Karpas-422 (cell line): Measurements from ENCODE around the gene SORCS2. TPM values are rescaled to one million over a fixed set of nuclear protein-coding genes. Genes with fewer than 3 reads are reported as not detected.

ENCODE experiments used
- DNase-seq: peaks from one replicate; pipeline ENCODE4 v3.0.0-alpha.2; 2015
- H2AFZ ChIP-seq: fragments of 200-600 bp; sonication (generic); 2 replicates; pipeline ENCODE4 v1.6.1; 2014; ENCODE audit warnings: antibody characterized with exemption, low read length, mixed read lengths
- H3K27ac ChIP-seq: fragments of 200-600 bp; sonication (generic); 2 replicates; pipeline ENCODE4 v1.5.1; 2014; ENCODE audit warnings: mild to moderate bottlenecking, low read length, moderate library complexity
- H3K27me3 ChIP-seq: fragments of 200-600 bp; sonication (generic); 2 replicates; pipeline ENCODE4 v1.6.1; 2014; ENCODE audit warnings: low read length, mixed read lengths
- H3K36me3 ChIP-seq: fragments of 200-600 bp; sonication (generic); 2 replicates; pipeline ENCODE4 v1.6.1; 2014; ENCODE audit warnings: low read length, mixed read lengths; ENCODE audit not compliant: insufficient read depth
- H3K4me1 ChIP-seq: fragments of 200-600 bp; sonication (generic); 2 replicates; pipeline ENCODE4 v1.6.1; 2014; ENCODE audit warnings: mild to moderate bottlenecking, low read length, mixed read lengths
- H3K4me2 ChIP-seq: fragments of 200-600 bp; sonication (generic); 2 replicates; pipeline ENCODE4 v1.6.1; 2014; ENCODE audit warnings: low read length, low read depth, mild to moderate bottlenecking; ENCODE audit not compliant: poor library complexity, severe bottlenecking
- H3K4me3 ChIP-seq: fragments of 200-600 bp; sonication (generic); 2 replicates; pipeline ENCODE4 v1.5.1; 2014; ENCODE audit warnings: mild to moderate bottlenecking, antibody characterized with exemption, low read length, mixed read lengths
- H3K79me2 ChIP-seq: fragments of 200-600 bp; sonication (generic); 2 replicates; pipeline ENCODE4 v1.6.1; 2014; ENCODE audit warnings: mild to moderate bottlenecking, low read length, mixed read lengths
- H3K9ac ChIP-seq: fragments of 200-600 bp; sonication (generic); 2 replicates; pipeline ENCODE4 v1.6.0; 2014; ENCODE audit warnings: low read length
- H3K9me2 ChIP-seq: fragments of 200-600 bp; sonication (generic), shearing (Covaris generic); replicated peaks from 2 replicates; pipeline ENCODE4 v1.6.0; 2014; ENCODE audit warnings: mild to moderate bottlenecking, low read length, moderate library complexity; ENCODE audit not compliant: insufficient read depth
- H3K9me3 ChIP-seq: fragments of 300-700, 200-600 bp; sonication (generic); 2 replicates; pipeline ENCODE4 v1.6.1; 2014; ENCODE audit warnings: low read length, mixed read lengths
- H4K20me1 ChIP-seq: fragments of 200-600 bp; sonication (generic); 2 replicates; pipeline ENCODE4 v1.6.1; 2014; ENCODE audit warnings: mild to moderate bottlenecking, antibody characterized with exemption, low read length, low read depth; ENCODE audit not compliant: insufficient read depth
- total RNA-seq: library from RNA; depleted of rRNA; stranded (reverse); fragments of >200 nt; shearing (Covaris generic); gene quantifications from 2 replicates; pipeline ENCODE4 v1.2.3, GENCODE V29; 2014; ENCODE audit warnings: low replicate concordance

Gene SORCS2
- total RNA-seq, 1 experiment from 2014 or later: not detected

DNA sequence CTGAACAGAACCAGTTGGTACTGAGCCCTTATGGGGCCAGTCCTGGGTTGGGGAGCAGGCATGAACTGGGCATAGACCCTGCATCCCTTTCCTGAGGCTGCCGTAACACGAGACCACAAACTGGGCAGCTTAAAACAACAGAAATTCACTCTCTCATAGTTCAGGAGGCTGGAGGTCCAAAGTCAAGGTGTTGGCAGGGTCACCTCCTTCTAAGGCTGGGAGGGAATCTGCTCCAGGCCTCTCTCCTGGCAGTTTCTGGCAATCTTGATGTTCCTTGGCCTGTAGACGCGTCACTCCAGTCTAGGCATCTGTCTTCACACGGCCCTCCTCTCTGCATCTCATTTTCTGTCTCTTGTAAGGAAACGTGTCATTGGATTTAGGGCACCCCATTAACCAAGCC is 19.8 kb upstream of the SORCS2 start:
- peaks cover 82% of the 10 kb centered on the region for H3K4me1 ChIP-seq
- H3K36me3 ChIP-seq: no peaks in the 10 kb centered on the region
- H3K4me3 ChIP-seq: peak overlapping the region; percentile 32; the same call in 1 of the 2 replicates
- peak overlapping the region; percentile 95 for H3K27ac ChIP-seq
- H2AFZ ChIP-seq: no peak overlapping the region
- H3K9ac ChIP-seq: peak overlapping the region; percentile 47
- no peaks in the 10 kb centered on the region for H3K9me3 ChIP-seq
- no peaks in the 10 kb centered on the region for H3K27me3 ChIP-seq
- H3K4me2 ChIP-seq: peak overlapping the region; percentile 68
- DNase-seq: no peak
- no peaks in the 10 kb centered on the region for H4K20me1 ChIP-seq
- no peaks in the 10 kb centered on the region for H3K79me2 ChIP-seq
- no peaks in the 10 kb centered on the region for H3K9me2 ChIP-seq

DNA sequence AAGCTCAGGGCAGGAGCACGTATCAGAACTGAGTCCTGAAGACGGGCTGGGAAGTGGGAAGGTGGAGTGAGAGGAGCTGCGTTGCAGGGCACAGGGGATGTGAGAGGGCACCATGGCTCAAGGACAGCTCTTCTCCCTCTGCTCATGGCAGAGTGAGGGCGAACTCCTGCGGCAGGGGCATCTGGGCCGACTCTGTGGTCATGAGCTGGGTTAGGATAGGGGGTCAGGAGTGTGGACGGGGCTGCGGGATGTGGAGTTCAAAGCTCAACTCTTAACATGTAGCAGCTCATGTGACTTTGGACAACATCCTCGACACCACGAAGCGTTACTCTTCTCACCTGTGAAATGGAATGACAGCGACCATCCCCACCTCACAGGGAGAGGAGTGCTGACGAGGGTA is 19.4 kb upstream of the SORCS2 start:
- H3K9me3 ChIP-seq: no peaks in the 10 kb centered on the region
- no peaks in the 10 kb centered on the region for H4K20me1 ChIP-seq
- H3K4me2 ChIP-seq: no peak overlapping the region
- no peak overlapping the region for H3K4me3 ChIP-seq
- no peak for DNase-seq
- H3K9me2 ChIP-seq: no peaks in the 10 kb centered on the region
- H2AFZ ChIP-seq: no peak overlapping the region
- no peaks in the 10 kb centered on the region for H3K36me3 ChIP-seq
- peaks cover 82% of the 10 kb centered on the region for H3K4me1 ChIP-seq
- H3K9ac ChIP-seq: peak overlapping the region; percentile 47; the same call in 1 of the 2 replicates
- H3K27ac ChIP-seq: peak overlapping the region; percentile 95
- H3K79me2 ChIP-seq: no peaks in the 10 kb centered on the region
- H3K27me3 ChIP-seq: no peaks in the 10 kb centered on the region

DNA sequence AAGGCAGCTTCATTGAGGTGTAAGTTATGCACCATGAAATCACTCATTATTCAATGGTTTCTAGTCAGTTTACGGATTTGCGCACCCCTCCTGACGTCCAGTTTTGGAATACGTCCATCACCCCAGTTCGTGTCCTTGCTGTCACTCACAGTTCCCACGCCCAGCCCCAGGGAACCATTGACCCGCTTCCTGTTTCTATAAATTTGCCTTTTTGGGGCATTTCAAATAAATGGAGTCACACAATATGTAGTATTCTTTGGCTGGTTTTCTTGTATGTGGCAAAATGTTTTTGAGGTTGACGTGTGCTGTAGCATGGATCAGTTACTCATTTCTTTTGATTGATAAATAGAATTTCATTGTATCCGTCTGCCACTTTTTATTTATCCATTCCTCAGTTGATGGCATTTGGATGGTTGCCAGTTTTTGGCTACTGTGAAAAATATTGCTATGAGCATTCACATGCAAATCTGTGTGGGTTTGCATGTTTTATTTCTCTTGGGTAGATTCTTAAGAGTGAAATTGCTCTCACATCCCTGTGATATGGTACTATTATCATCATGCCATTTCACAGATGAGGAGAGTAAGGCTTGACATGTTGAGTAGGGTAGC is 18.4 kb upstream of the SORCS2 start:
- peak; percentile 94 for DNase-seq
- peaks cover 76% of the 10 kb centered on the region for H3K4me1 ChIP-seq
- no peak overlapping the region for H3K4me3 ChIP-seq
- H3K9me3 ChIP-seq: no peaks in the 10 kb centered on the region
- H3K9ac ChIP-seq: peak overlapping the region; percentile 2; the same call in 1 of the 2 replicates
- H3K9me2 ChIP-seq: no peaks in the 10 kb centered on the region
- peak overlapping the region; percentile 33 for H3K4me2 ChIP-seq
- no peaks in the 10 kb centered on the region for H3K79me2 ChIP-seq
- H3K27me3 ChIP-seq: no peaks in the 10 kb centered on the region
- no peaks in the 10 kb centered on the region for H3K36me3 ChIP-seq
- H4K20me1 ChIP-seq: no peaks in the 10 kb centered on the region
- H2AFZ ChIP-seq: 0 out of 2 replicates have a peak overlapping the region, but pooled peaks have one; percentile 2
- H3K27ac ChIP-seq: peak overlapping the region; percentile 95

GRCh38 chr4:7179158-7179557 is 13.2 kb upstream of the SORCS2 start:
- Histone ChIP-seq H3K4me3 (no peak overlapping the region), H3K9me3 (peaks cover 8% of the 10 kb centered on the region), H4K20me1 (no peaks in the 10 kb centered on the region), H3K27me3 (no peaks in the 10 kb centered on the region), H3K9me2 (no peaks in the 10 kb centered on the region), H3K4me1 (peaks cover 56% of the 10 kb centered on the region), H3K4me2 (no peak overlapping the region), H3K9ac (no peak overlapping the region), H3K27ac (no peak overlapping the region), H2AFZ (no peak overlapping the region), H3K79me2 (no peaks in the 10 kb centered on the region), H3K36me3 (no peaks in the 10 kb centered on the region)
- DNase-seq: no peak

DNA sequence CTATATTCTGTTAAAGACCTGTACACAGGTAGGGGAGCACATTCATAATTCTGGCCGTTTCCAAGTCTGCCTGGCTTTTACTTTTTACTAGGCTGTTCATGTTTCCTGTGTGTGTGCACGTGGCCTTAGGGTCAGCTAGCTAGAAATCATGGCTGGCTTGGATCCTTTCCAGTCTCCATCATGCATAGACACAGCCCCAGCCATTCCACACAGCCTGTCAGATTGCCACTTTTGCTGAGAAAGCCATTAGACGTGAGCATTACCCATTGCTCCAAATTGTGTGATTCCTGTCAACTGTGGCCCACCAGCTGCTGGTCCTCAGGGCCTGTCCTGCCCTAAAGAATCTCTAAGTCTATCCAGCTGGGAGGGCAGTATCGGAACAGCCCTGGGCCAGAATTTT is 11.4 kb upstream of the SORCS2 start:
- Histone ChIP-seq H3K9me3 (peaks cover 8% of the 10 kb centered on the region), H3K27me3 (no peaks in the 10 kb centered on the region), H2AFZ (no peak overlapping the region), H4K20me1 (no peaks in the 10 kb centered on the region), H3K36me3 (no peaks in the 10 kb centered on the region), H3K4me3 (no peak overlapping the region), H3K4me1 (peaks cover 59% of the 10 kb centered on the region), H3K27ac (peak overlapping the region; percentile 18; the same call in 1 of the 2 replicates), H3K9ac (no peak overlapping the region), H3K9me2 (no peaks in the 10 kb centered on the region), H3K79me2 (no peaks in the 10 kb centered on the region), H3K4me2 (no peak overlapping the region)
- no peak for DNase-seq

DNA sequence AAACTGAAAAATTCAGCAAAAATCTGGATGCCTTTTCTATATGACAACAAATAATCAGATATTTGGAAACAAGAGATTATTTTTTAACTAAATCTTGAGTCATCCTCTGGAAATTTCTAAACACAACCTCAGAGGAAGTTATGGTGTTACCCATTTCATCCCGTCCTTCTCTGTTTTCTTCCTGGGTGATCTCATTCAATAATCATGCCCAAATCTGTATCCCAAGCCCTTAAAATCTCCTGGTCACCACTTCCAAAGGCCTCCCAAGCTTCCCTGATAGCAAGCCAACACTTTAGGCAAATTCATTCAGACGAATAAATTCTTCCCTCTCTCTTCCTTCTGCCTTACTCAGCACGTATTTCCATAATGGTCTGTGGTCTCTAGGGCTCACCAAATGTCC is 9.7 kb upstream of the SORCS2 start:
- DNase-seq: no peak
- Histone ChIP-seq H3K4me3 (peak overlapping the region; percentile 34), H3K36me3 (no peaks in the 10 kb centered on the region), H3K9me3 (peaks cover 8% of the 10 kb centered on the region), H3K4me2 (peak overlapping the region; percentile 54), H3K79me2 (no peaks in the 10 kb centered on the region), H4K20me1 (no peaks in the 10 kb centered on the region), H3K27ac (peak overlapping the region; percentile 98), H3K27me3 (no peaks in the 10 kb centered on the region), H3K9me2 (no peaks in the 10 kb centered on the region), H2AFZ (no peak overlapping the region), H3K4me1 (peaks cover 49% of the 10 kb centered on the region), H3K9ac (peak overlapping the region; percentile 56)

DNA sequence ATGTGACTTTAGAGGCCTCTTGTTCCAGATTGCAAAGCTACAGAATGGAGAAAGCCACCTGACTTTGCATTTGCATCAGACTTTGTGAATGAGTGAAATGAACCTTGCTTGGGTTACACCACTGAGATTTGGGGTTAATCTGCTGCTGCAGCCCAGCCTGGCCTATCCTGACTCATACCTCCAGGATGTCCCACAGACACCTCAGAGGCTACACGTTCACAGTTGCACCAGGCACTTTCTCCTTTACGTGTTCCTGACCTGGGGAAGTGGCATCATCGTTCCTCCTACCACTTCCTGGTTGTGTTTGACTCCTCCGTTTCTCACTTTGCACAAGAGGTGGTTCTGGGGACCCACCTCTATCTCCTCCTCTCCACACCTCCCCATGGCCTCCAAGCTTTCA is 9.2 kb upstream of the SORCS2 start:
- Histone ChIP-seq H3K4me2 (peak overlapping the region; percentile 54), H3K4me1 (peaks cover 49% of the 10 kb centered on the region), H3K9ac (peak overlapping the region; percentile 56), H3K79me2 (no peaks in the 10 kb centered on the region), H3K36me3 (no peaks in the 10 kb centered on the region), H2AFZ (peak overlapping the region; percentile 14; the same call in 1 of the 2 replicates), H3K9me3 (peaks cover 8% of the 10 kb centered on the region), H3K4me3 (peak overlapping the region; percentile 34), H3K9me2 (no peaks in the 10 kb centered on the region), H4K20me1 (no peaks in the 10 kb centered on the region), H3K27ac (peak overlapping the region; percentile 98), H3K27me3 (no peaks in the 10 kb centered on the region)
- peak; percentile 91 for DNase-seq

- Histone ChIP-seq H3K79me2 (no peaks in the 10 kb centered on the region), H3K9me2 (no peaks in the 10 kb centered on the region), H3K36me3 (no peaks in the 10 kb centered on the region), H4K20me1 (no peaks in the 10 kb centered on the region), H3K4me1 (peaks cover 49% of the 10 kb centered on the region), H3K4me2 (peak overlapping the region; percentile 54), H3K27ac (peak overlapping the region; percentile 98), H2AFZ (peak overlapping the region; percentile 14; the same call in 1 of the 2 replicates), H3K4me3 (peak overlapping the region; percentile 34; the same call in 1 of the 2 replicates), H3K9ac (peak overlapping the region; percentile 56), H3K27me3 (no peaks in the 10 kb centered on the region), H3K9me3 (peaks cover 8% of the 10 kb centered on the region)
- peak; percentile 76 for DNase-seq
These were observed 8.4 kb upstream of the SORCS2 start for GRCh38 chr4:7183780-7184460.
